ENCODE measurements around the gene FBXO46. TPM values are rescaled to one million over a fixed set of nuclear protein-coding genes. Genes with fewer than 3 reads are reported as not detected.

Gene FBXO46
- total and polyA plus RNA-seq, 2 donors (not counting 1 experiment from before 2014, with no cell fraction given) = 19.9 to 44.5 TPM

- intact Hi-C loops (cut with micrococcal nuclease) = no loop called here
- Histone ChIP-seq H3K79me2 (ENCODE audit: control insufficient read depth, insufficient read depth, low read length) (no peaks in the 10 kb centered on the region), H3K27ac (ENCODE audit: low read length in 2 of 2) (no peak overlapping the region), H2AFZ (ENCODE audit: insufficient read depth, low read depth, low read length, poor library complexity, severe bottlenecking) (no peak overlapping the region), H3K9me3 (ENCODE audit: control extremely low read depth in 1 of 3, control insufficient read depth in 2 of 3, insufficient read depth in 1 of 3, low read length in 2 of 3) (peaks cover 0 to 18% (median 3%) of the 10 kb centered on the region in 3 donors), H4K20me1 (ENCODE audit: control insufficient read depth, insufficient read depth, low read length, poor library complexity, severe bottlenecking) (no peaks in the 10 kb centered on the region), H3K4me2 (replicated peaks; ENCODE audit: low read depth, low read length, poor library complexity, severe bottlenecking) (peak overlapping the region; percentile 67), H3K4me1 (ENCODE audit: control insufficient read depth in 2 of 2, insufficient read depth in 2 of 2, low read length in 2 of 2) (peaks cover 34 to 38% of the 10 kb centered on the region in 2 donors), H3K9ac (ENCODE audit: low read length) (no peak overlapping the region), H3K27me3 (replicated peaks in 1 of 4; ENCODE audit: control extremely low read depth in 1 of 4, control insufficient read depth in 3 of 4, insufficient read depth in 4 of 4, low read length in 3 of 4) (peaks cover 0 to 49% (median 21%) of the 10 kb centered on the region in 4 experiments), H3K4me3 (ENCODE audit: control extremely low read depth in 1 of 5, extremely low read depth in 1 of 5, insufficient read depth in 1 of 5, low read depth in 2 of 5, low read length in 4 of 5) (no peak overlapping the region), H3K36me3 (replicated peaks in 1 of 2; ENCODE audit: control extremely low read depth in 1 of 2, control insufficient read depth in 1 of 2, extremely low read depth in 1 of 2, insufficient read depth in 2 of 2, low read length in 1 of 2) (no peaks in the 10 kb centered on the region)
- Mint-ChIP-seq H3K9me3 (ENCODE audit: insufficient read depth) (no peaks in the 10 kb centered on the region), H3K27ac (peak overlapping the region; percentile 20), H3K27me3 (peaks cover 32% of the 10 kb centered on the region), H3K4me3 (peak overlapping the region; percentile 52), H3K4me1 (peaks cover 33% of the 10 kb centered on the region)
- 15% methylated on average over 41 of the region's 42 CpGs for WGBS (ENCODE audit: insufficient coverage)
- CTCF ChIA-PET = interaction anchor here (1.2 to 1.5 kb wide), 2 partner anchors 19 to 22 kb away, joined by 3 to 7 read pairs; partner anchors contain the start of genes QPCTL and SNRPD2
- peak; percentile 71 for DNase-seq
- POLR2A ChIA-PET = interaction anchor here (0.6 kb wide), 2 partner anchors 8 to 30 kb away, joined by 3 to 9 read pairs; no protein-coding TSS in a partner anchor
- TF ChIP-seq EZH2 (IDR thresholded peaks at IDR 0.05; ENCODE audit: borderline replicate concordance, insufficient read depth, low read depth, low read length, poor library complexity, severe bottlenecking) = no peak
- TF ChIP-seq CTCF (IDR thresholded peaks at IDR 0.05) = no peak
- ATAC-seq (ENCODE audit: low read depth) = peak; percentile 59
These were observed 59.8 kb downstream of the FBXO46 start for GRCh38 chr19:45670670-45671453.
